Erythroblast (primary cell): ENCODE data around the gene DTNB.
A peak's percentile ranks its signal among the peaks of the same experiment; 100 is the strongest.
"Not testable (repeated sequence)": the region's sequence is repeated elsewhere in the genome, so short reads cannot be mapped to it uniquely, and the experiment has no call there.

ENCODE experiments used
- DNase-seq, 2 experiments: peaks; one replicate each; lab custom pipeline; 2025; lab: John Stamatoyannopoulos, UW
- GATA1 ChIP-seq: IDR thresholded peaks from 2 replicates; pipeline ENCODE4 v1.6.1; 2011; ENCODE audit warnings: low read depth, mild to moderate bottlenecking, control low read depth, low read length, moderate library complexity
- POLR2A ChIP-seq: IDR thresholded peaks from 2 replicates; pipeline ENCODE4 v1.6.1; 2011; ENCODE audit warnings: mild to moderate bottlenecking, low read length

The DTNB gene

GRCh38 chr2:25414781-25415180, 258.6 kb downstream of the DTNB start:
- TF ChIP-seq GATA1 (no peak), POLR2A (no peak)
- DNase-seq: peak in 1 of 2 experiments; percentile 15

- not testable (repeated sequence) for DNase-seq
These were observed 260.0 kb downstream of the DTNB start for GRCh38 chr2:25413409-25413808.

- no peak for DNase-seq
- no peak for TF ChIP-seq GATA1
- TF ChIP-seq POLR2A: no peak
These were observed 261.6 kb downstream of the DTNB start for GRCh38 chr2:25411753-25412152.

GRCh38 chr2:25411281-25411680, 262.1 kb downstream of the DTNB start:
- TF ChIP-seq POLR2A (no peak), GATA1 (no peak)
- DNase-seq: no peak

GRCh38 chr2:25410370-25410769, 263.0 kb downstream of the DTNB start:
- DNase-seq: no peak
- TF ChIP-seq GATA1 (no peak), POLR2A (no peak)

GRCh38 chr2:25409468-25409867, 263.9 kb downstream of the DTNB start:
- TF ChIP-seq GATA1 (no peak), POLR2A (no peak)
- no peak for DNase-seq

- no peak for DNase-seq
- TF ChIP-seq POLR2A: no peak
- TF ChIP-seq GATA1: no peak
These were observed 264.3 kb downstream of the DTNB start for GRCh38 chr2:25409044-25409443.

- TF ChIP-seq POLR2A (no peak), GATA1 (no peak)
- DNase-seq: peak; percentile 26 to 63
These were observed 267.6 kb downstream of the DTNB start for GRCh38 chr2:25405611-25406295.

GRCh38 chr2:25403120-25403760, 270.1 kb downstream of the DTNB start:
- not testable (repeated sequence) for DNase-seq

- no peak for DNase-seq
- TF ChIP-seq GATA1: no peak
- TF ChIP-seq POLR2A: no peak
These were observed 270.9 kb downstream of the DTNB start for GRCh38 chr2:25402477-25402876.

GRCh38 chr2:25401307-25402026, 271.9 kb downstream of the DTNB start:
- TF ChIP-seq POLR2A (no peak), GATA1 (no peak)
- no peak for DNase-seq

GRCh38 chr2:25400576-25401216, 272.7 kb downstream of the DTNB start:
- no peak for DNase-seq
- TF ChIP-seq POLR2A (no peak), GATA1 (no peak)

GRCh38 chr2:25400169-25400568, 273.2 kb downstream of the DTNB start:
- DNase-seq: no peak
- TF ChIP-seq GATA1: no peak
- TF ChIP-seq POLR2A: no peak

- no peak for DNase-seq
- TF ChIP-seq GATA1 (no peak), POLR2A (no peak)
These were observed 274.8 kb downstream of the DTNB start for GRCh38 chr2:25398534-25398933.

- TF ChIP-seq POLR2A: no peak
- no peak for TF ChIP-seq GATA1
- DNase-seq: no peak
These were observed 275.6 kb downstream of the DTNB start for GRCh38 chr2:25397777-25398176.
